GM12864 (cell line): Measurements from ENCODE around the gene PDE6D.

Experiments
- DNase-seq: peaks from one replicate; pipeline ENCODE4 v3.0.0-alpha.2; 2011; ENCODE audit warnings: low read depth
- H3K4me3 ChIP-seq: 2 replicates; pipeline ENCODE4 v1.5.1; 2011; ENCODE audit warnings: mild to moderate bottlenecking, low read depth, low read length, control low read depth
- CTCF ChIP-seq: IDR thresholded peaks from 2 replicates; pipeline ENCODE4 v1.5.1; 2011; ENCODE audit warnings: low read depth, mild to moderate bottlenecking, moderate library complexity, low read length, control low read depth, inconsistent platforms; ENCODE audit errors: missing control alignments

Gene PDE6D

DNA sequence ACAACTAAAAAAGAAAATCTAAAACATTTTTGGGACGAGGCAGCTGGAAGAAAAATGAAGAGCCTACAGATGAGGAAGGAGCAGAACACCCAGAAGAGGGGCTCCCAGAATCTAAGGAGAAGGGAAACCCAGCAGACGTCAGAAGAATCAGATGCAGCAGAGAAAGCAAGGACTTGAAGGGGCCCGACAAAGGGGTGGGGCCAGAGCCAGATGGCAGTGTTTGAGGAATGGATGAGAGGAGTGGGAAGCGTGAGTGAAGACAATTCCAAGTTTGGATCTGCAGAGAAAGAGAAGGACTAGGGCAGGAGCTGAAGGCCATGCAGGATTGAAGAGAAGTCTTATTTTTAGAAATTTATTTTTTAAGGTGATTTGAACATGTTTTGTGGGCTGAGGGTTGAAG lies 53.5 kb downstream of the PDE6D start:
- no peak overlapping the region for H3K4me3 ChIP-seq
- no peak for DNase-seq
- no peak for TF ChIP-seq CTCF

GRCh38 chr2:231726276-231726675 lies 54.8 kb downstream of the PDE6D start:
- H3K4me3 ChIP-seq: no peak overlapping the region
- no peak for DNase-seq
- TF ChIP-seq CTCF: no peak

DNA sequence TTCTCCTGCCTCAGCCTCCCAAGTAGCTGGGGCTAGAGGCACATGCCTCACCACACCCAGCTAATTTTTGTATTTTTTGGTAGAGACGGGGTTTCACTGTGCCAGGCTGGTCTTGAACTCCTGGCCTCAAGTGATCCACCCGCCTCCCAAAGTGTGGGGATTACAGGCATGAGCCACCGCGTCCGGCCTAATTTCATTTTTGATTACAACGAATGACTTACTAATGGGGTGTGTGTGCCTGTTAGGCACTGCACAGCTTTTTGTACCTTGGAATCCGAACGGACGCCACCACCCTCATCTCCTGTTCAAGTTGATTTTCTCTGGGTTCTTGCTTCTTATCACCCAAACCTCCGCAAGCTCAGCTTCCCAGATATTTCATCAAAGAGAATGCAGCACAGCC lies 55.6 kb downstream of the PDE6D start:
- no peak overlapping the region for H3K4me3 ChIP-seq
- no peak for DNase-seq
- TF ChIP-seq CTCF: no peak

GRCh38 chr2:231722721-231723307 lies 58.3 kb downstream of the PDE6D start:
- H3K4me3 ChIP-seq: no peak overlapping the region
- no peak for DNase-seq
- TF ChIP-seq CTCF: no peak

DNA sequence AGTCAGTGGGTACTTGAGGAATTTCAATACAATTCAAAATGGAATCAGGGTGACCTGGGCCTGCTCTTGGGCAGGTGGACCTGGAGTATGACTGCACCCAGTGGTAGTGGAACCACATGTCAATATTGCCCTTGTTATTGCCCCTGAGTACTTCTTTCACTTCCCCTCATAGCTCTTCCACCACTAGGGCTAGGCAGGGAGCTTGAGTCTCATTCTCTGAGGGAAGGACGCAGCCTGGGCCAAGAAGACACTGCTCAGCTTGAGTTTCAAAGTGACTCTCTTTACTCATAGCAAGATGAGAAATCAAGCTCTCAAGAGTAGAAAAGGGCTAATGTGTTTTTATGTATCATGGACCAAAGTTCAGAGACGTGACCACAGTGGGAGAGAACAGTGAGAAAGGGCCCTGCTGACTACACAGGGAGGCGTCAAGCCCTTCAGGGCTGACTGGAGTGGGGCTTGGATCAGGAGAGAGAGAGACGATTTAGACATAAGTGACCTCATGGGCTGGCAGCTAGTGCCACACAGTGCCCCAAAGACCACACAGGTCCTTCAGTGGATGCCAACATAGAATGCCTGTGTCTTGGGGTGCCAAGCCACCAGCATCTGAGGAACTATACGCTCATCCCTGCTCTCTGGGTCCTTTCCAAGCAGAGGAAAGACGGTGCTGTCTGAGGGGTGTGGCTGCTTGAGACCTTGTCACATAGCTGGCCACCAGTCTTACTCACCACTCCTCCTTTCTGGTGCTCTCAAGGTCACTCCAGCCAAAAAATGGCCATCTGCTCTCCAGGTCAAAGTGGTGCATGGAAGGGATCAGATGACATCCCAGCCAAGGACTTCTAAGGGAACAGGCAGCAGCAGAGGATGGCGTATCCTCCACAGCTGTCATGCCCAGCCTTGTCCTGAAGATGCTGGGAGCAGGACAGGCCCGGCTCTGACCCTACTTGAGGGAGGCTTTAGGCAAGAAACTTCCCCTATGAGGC lies 59.8 kb downstream of the PDE6D start:
- peak; percentile 40 for TF ChIP-seq CTCF
- DNase-seq: peak; percentile 80
- H3K4me3 ChIP-seq: no peak overlapping the region

DNA sequence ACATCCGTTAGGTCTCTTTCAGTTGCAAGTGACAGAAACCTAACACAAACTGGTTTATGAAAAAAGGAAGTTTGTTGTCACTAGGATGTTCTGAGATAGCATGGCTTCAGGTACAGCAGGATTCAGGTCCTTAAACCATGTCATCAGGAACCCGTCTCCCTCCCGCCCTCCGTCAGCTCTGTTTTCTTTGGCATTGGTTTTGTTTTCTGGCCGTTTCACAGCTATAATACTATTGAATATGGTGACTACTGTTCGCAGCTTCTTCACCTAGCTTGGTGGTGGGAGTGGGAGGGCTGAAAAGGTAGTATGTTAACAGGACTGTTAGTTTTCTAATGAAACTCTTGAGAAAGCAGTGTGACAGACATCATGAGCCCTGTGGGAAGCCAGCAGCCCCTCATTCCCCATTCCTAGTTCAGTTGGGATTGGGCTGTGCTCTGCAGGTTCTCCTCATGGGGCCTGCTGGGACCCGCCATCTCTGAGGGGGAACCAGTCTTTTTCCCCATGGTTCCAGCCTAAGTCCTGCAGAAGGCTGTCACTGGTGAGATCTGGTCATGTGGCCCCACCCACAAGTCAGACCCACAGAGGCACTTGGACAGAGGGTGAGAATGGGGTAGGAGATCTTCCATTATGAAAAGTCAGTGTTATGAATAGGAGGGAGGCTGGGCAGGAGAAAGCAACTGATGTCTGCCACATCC lies 60.6 kb downstream of the PDE6D start:
- no peak overlapping the region for H3K4me3 ChIP-seq
- TF ChIP-seq CTCF: no peak
- no peak for DNase-seq
